Right ventricle myocardium inferior (tissue), 1 donor: Measurements from ENCODE around the gene ANXA5. TPM values are rescaled to one million over a fixed set of nuclear protein-coding genes. Genes with fewer than 3 reads are reported as not detected.
"Not testable (repeated sequence)": the region's sequence is repeated elsewhere in the genome, so short reads cannot be mapped to it uniquely, and the experiment has no call there.

Experiments used
- ATAC-seq: fragments of 200-7000 bp; cut with Tn5 transposase; one replicate; pipeline ENCODE4 v1.9.1; 2020; ENCODE audit warnings: mild to moderate bottlenecking, moderate library complexity
- DNase-seq: peaks from one replicate; pipeline ENCODE4 v3.0.0; 2021; ENCODE audit errors: missing footprints
- intact Hi-C: fragments of 100-400 bp; cut with DNase I; formaldehyde crosslinking; loops from one replicate; pipeline ENCODE4 v1.11.0; 2022
- long read RNA-seq: library from polyadenylated mRNA; unstranded; transcript quantifications from one replicate; pipeline ENCODE4 v2.0.0, GENCODE V29; 2021
- total RNA-seq: library from RNA; stranded (reverse); fragmentation: NEBNext Ultra II Directional; extraction: Animal tissue kit (Norgen Biotek cat#: 25700); gene quantifications from one replicate; pipeline ENCODE4 v1.2.1, GENCODE V29; 2021
- donor health status: DM: no; HTN: yes; CAD: no; lungs with severe emphysema.

Gene ANXA5
- 136 TPM for total RNA-seq
- long read RNA-seq, transcript ANXA5-201 (13 exons, 1,762 nt) = major isoform, 96 of 111 reads
- long read RNA-seq, partial matches to known transcripts = 7 of 111 reads
- long read RNA-seq, other reads (novel, unspliced or antisense) = 7 of 111 reads

GRCh38 chr4:121696581-121697461 is at the start of gene ANXA5:
TSS of gene ANXA5 (minus strand) at chr4:121696980. CDS start at chr4:121696589, 391 bp downstream.
- ATAC-seq (peak; percentile 98), DNase-seq (peak; percentile 95)
- intact Hi-C loops = loop anchor here (5.0 kb wide), 3 partner anchors 40 to 125 kb away; partner anchors contain the start of genes CCNA2 and EXOSC9

DNA sequence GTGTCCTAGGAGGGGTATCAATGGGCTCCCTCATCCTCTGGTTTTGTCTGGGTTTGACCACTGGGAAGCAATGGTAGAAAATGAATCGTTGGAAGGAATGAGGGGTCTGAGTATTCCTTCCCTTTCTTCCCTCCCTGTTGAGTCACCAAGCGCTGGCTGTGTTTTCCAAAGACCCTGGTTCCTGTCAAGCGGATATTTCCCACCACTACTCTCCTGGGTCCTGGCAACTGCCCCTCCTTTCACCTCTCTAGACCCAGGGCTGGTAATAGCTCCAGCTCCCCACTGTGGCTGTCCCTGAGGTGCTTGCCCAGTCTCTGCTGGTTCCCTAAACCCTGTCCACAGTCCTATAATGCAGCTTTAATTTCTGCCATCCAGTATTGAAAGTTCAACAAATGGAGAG is 46.0 kb upstream of the ANXA5 start:
- DNase-seq (no peak), ATAC-seq (no peak)
- intact Hi-C loops = no loop called here

DNA sequence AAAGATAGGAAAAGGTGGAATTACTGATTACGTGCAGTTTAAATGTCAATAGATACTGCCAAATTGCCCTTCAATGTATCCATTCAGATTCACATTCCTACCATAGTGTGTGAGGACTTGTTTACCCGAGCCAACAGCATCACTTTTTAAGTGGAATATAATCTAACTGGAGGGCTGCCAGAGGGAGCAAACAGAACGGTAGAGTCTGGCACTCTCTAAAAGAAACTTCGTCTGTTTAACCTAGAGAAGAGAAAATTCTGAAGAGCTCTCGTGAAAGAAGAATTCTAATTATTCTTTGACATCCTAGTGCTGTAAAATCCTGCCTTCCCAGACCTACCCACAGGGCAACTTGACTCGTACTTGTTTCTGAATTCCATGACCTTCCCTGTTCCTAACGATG is 45.0 kb upstream of the ANXA5 start:
- ATAC-seq (peak; percentile 56), DNase-seq (no peak)
- intact Hi-C loops = no loop called here

DNA sequence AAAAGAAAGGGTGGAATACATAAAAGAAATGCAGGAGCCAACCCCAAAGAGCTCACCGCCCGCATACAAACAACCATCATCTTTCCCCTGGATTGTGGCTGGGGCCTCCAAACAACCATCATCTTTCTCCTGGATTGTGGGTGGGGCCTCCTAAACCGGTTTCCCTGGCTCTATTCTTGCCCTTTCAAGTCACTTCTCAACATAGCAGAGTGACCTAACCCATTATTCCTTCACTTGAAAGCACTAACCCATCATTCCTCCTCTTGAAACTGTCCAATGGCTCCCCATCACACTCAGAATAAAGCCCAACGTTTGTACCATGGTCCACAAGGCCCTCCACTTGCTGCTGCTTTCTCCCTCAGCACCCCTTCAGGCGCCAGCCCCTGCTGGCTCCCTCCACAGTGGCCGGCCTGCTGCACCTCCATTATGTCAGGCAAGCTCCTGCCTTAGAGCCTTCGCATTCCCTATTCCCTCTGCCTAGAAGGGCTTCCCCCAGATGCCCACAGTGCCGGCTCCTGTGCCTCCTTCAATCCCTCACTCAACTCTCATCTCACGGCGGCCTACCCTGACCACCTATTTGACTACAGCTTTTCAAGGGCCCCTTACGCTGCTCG is 44.1 kb upstream of the ANXA5 start:
- ATAC-seq (no peak), DNase-seq (no peak)
- intact Hi-C loops = no loop called here

DNA sequence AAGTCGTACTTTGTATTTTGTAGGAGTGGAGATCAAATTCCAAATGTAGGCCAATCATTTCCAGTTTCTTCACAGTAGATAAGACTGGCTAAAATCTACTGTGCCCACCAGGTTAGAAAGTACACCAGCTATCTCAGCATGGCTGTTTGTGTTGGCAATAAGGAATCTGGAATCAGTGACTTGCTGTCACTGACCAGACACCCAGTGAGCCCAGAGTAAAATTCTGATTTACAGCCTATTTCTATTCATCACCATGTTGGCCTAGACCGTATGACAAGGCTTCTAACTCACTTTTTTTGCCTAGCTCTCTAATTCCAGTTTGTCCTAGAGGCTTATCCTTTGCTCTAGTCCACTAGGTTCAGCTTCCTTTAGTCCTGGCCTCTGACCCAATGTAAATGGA is 42.8 kb upstream of the ANXA5 start:
- intact Hi-C loops = loop anchor here (5.0 kb wide), 2 partner anchors 42 to 367 kb away; partner anchors contain the start of gene ANXA5

GRCh38 chr4:121738780-121739535 is 42.2 kb upstream of the ANXA5 start:
- ATAC-seq = peak; percentile 42
- no peak for DNase-seq
- intact Hi-C loops = loop anchor here (5.0 kb wide), 2 partner anchors 42 to 367 kb away; partner anchors contain the start of gene ANXA5

More for the DNA sequence above, 42.8 kb upstream of the ANXA5 start:
- no peak for DNase-seq
- no peak for ATAC-seq

DNA sequence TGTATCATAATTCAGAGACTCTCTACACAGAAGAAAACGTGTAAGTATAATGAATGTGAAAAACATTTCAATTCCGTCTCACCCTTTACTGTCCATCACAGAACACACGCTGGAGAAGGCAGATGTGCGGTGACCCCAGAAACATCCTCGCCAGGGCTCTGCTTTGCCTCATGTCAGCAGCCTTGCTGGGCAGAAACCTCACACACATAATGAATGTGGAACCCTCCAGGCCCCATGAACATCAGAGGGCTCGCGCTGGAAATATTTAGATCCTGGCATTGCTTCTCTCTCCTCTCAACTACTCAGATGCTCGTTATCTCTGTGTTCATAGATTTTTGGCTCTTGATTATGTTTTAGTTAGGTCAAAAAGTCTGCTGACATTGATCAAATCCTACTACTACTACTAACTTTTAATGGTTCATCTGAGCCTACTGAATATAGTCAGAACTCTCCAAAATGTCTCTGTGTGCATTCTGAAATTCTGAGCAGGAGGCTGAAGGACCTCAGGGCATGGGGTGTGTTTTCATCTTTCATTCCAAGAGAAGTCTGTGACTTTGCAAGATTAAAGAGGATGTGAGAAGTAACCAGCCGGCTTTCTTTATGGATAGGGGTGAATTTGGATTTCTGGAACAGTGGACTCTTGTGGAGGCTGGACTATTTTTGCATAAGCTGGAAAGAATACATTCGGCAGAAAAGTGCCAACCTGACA is 41.2 kb upstream of the ANXA5 start:
- ATAC-seq (no peak), DNase-seq (no peak)
- intact Hi-C loops = loop anchor here (5.0 kb wide), 2 partner anchors 41 to 366 kb away; partner anchors contain the start of gene ANXA5

DNA sequence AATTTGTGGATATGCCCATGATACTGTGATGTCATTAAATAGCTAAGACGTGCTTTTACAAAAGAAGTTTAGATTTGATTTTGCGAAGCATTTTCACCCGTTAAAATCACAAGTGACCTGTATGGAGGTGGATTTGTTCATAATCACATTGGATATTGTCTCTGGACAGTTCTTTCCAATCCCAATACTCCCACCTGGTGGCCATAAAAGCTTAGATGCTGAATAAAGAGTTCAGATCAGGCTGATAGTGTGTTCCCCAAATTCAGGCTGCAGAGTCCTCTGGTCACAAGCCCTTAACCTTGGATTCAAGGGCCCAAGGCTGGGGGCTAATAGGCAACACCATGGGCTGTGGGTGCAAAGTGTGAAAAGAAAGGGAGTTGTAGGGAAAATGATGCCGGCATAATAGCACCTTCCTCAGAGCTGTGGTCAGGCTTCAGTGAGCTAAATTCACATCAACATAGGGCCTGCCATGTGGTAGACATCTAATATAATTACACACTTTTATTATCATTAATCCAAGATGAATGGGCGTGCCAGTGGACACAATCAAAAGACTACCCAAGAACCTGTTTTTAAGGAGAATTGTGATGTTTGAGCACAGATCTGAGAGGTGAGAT is 40.1 kb upstream of the ANXA5 start:
- intact Hi-C loops = loop anchor here (5.0 kb wide), 2 partner anchors 40 to 365 kb away; partner anchors contain the start of gene ANXA5
- DNase-seq (no peak), ATAC-seq (no peak)

GRCh38 chr4:121734571-121734970 is 37.8 kb upstream of the ANXA5 start:
- no peak for DNase-seq
- intact Hi-C loops = no loop called here
- ATAC-seq = no peak

GRCh38 chr4:121733942-121734341 is 37.2 kb upstream of the ANXA5 start:
- intact Hi-C loops = no loop called here
- ATAC-seq (no peak), DNase-seq (no peak)

GRCh38 chr4:121729753-121730152 is 33.0 kb upstream of the ANXA5 start:
- ATAC-seq, DNase-seq: not testable (repeated sequence)
- intact Hi-C loops = loop anchor here (10.0 kb wide), 1 partner anchor 265 kb away; no protein-coding TSS in a partner anchor

DNA sequence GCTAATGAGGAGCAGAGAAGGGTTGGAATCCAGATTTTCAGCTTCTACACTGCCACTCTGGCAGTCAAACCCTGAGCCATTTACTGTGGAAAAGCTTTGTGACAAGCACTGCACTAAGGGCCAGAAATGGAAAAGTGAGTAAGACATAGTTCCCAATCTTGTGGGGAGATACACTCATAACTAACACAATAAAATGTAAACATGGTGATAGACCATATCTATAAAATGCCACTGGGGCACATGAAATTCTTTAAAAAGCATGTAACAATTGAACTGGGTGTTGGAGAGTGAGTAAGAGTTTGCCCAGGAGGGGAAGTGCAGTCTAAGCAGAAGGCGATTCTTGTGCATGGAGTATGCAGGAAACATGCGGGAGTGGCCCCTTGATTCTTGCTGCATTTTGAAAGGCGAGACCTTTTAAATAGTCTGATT is 32.0 kb upstream of the ANXA5 start:
- ATAC-seq = no peak
- no peak for DNase-seq
- intact Hi-C loops = loop anchor here (10.0 kb wide), 1 partner anchor 264 kb away; no protein-coding TSS in a partner anchor

- ATAC-seq (no peak), DNase-seq (no peak)
- intact Hi-C loops = loop anchor here (10.0 kb wide), 1 partner anchor 263 kb away; no protein-coding TSS in a partner anchor
Observed at GRCh38 chr4:121728066-121728465, 31.3 kb upstream of the ANXA5 start.

GRCh38 chr4:121726642-121727268 is 30.0 kb upstream of the ANXA5 start:
- ATAC-seq = peak; percentile 75
- intact Hi-C loops = loop anchor here (10.0 kb wide), 1 partner anchor 262 kb away; no protein-coding TSS in a partner anchor
- DNase-seq = no peak

DNA sequence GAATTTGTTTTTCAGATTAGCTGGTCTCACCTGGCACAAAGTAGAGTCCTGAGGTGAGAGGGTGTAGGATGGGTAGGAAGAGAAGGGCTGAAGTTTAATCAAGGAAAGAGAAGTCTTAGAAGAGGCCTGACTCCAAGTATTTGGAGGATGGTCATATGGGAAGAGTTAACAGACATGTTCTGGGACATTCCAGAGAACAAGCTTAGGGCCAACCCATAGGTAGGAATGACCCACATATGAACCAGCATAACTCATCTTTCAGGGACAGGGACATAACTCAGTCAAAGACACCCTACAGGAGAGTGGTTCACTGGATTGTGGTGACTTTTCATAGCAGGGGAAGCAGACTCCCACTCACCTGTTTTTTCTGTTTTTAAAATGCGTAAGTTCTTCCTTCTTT is 27.9 kb upstream of the ANXA5 start:
- DNase-seq (no peak), ATAC-seq (no peak)
- intact Hi-C loops = loop anchor here (10.0 kb wide), 1 partner anchor 260 kb away; no protein-coding TSS in a partner anchor

GRCh38 chr4:121721700-121722099 is 24.9 kb upstream of the ANXA5 start:
- ATAC-seq (no peak), DNase-seq (no peak)
- intact Hi-C loops = loop anchor here (10.0 kb wide), 1 partner anchor 257 kb away; no protein-coding TSS in a partner anchor

- ATAC-seq (no peak), DNase-seq (no peak)
- intact Hi-C loops = loop anchor here (10.0 kb wide), 1 partner anchor 255 kb away; no protein-coding TSS in a partner anchor
Observed at GRCh38 chr4:121720109-121720508, 23.3 kb upstream of the ANXA5 start.
